ENCODE measurements around the gene DNAH8. TPM values are rescaled to one million over a fixed set of nuclear protein-coding genes. Genes with fewer than 3 reads are reported as not detected.

Gene DNAH8
- total RNA-seq, 6 experiments from 2014 or later, result not detected

DNA sequence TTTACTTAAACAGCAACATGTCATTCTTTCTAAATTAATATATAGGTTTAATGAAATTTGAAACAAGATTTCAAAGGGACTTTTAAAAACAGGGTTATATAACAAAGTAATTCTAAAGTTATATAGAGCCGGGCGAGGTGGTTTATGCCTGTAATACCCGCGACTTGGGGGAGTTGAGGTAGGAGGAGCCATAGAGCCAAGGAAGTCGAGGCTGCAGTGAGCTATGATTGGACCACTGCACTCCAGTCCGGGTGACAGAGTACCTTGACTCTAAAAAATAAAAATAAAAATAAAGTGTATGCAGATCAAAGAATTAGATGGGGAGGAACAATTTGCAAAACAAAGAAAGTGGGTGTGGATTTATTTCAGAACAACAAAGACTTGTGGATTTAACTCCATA, 182.4 kb downstream of the DNAH8 start:
- Mint-ChIP-seq H3K36me3 (ENCODE audit: low read depth) (no peaks in the 10 kb centered on the region), H3K27ac (no peak overlapping the region), H3K4me1 (ENCODE audit: low read depth) (no peaks in the 10 kb centered on the region), H3K4me3 (no peak overlapping the region), H3K27me3 (ENCODE audit: insufficient read depth) (peaks cover 3% of the 10 kb centered on the region), H3K9me3 (peaks cover 6% of the 10 kb centered on the region; the same call in 1 of the 2 replicates)
- DNase-seq, result no peak
- TF ChIP-seq, protein P1, sequence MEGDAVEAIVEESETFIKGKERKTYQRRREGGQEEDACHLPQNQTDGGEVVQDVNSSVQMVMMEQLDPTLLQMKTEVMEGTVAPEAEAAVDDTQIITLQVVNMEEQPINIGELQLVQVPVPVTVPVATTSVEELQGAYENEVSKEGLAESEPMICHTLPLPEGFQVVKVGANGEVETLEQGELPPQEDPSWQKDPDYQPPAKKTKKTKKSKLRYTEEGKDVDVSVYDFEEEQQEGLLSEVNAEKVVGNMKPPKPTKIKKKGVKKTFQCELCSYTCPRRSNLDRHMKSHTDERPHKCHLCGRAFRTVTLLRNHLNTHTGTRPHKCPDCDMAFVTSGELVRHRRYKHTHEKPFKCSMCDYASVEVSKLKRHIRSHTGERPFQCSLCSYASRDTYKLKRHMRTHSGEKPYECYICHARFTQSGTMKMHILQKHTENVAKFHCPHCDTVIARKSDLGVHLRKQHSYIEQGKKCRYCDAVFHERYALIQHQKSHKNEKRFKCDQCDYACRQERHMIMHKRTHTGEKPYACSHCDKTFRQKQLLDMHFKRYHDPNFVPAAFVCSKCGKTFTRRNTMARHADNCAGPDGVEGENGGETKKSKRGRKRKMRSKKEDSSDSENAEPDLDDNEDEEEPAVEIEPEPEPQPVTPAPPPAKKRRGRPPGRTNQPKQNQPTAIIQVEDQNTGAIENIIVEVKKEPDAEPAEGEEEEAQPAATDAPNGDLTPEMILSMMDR (IDR thresholded peaks at IDR 0.05), result no peak

DNA sequence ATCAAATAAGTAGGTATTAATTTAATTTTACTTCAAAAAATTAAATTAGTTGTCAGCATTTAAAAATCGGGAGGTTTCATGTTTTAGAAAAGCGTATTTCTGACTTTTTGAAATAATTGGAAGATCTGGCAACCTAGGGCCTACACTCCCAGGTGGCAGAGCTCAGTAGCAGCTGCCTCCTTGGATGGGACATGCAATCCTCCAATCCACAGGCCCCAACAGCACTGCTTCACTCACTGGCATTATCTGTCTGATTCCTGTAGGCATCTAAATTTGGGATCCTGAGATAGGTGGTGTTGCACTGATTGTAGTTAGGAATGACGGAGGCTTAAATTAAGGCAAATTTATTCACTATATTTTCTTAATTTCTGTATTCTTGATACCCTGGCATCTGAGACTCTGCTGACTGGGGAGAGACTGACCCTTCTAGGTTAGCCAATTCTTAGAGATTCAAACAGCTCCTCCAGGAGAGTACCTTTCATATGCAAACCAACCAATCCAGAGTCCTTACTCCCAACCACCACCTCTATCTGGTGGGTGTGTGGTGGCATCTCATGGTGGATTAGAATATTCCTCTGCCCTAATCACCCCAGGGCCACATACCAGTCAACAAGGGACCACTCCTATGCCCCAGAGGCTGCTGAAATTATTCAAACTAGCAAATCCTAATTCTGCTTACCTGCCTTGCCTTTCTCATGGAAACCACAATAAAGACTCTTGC, 186.9 kb downstream of the DNAH8 start:
- H3K4me1 Mint-ChIP-seq (ENCODE audit: low read depth), result no peaks in the 10 kb centered on the region
- TF ChIP-seq, protein P1 (IDR thresholded peaks at IDR 0.05), result no peak
- DNase-seq, result no peak
- no peak overlapping the region for H3K27ac Mint-ChIP-seq
- peaks cover 3% of the 10 kb centered on the region for H3K27me3 Mint-ChIP-seq (ENCODE audit: insufficient read depth)
- peaks cover 6% of the 10 kb centered on the region; the same call in 1 of the 2 replicates for H3K9me3 Mint-ChIP-seq
- no peaks in the 10 kb centered on the region for H3K36me3 Mint-ChIP-seq (ENCODE audit: low read depth)
- no peak overlapping the region for H3K4me3 Mint-ChIP-seq

DNA sequence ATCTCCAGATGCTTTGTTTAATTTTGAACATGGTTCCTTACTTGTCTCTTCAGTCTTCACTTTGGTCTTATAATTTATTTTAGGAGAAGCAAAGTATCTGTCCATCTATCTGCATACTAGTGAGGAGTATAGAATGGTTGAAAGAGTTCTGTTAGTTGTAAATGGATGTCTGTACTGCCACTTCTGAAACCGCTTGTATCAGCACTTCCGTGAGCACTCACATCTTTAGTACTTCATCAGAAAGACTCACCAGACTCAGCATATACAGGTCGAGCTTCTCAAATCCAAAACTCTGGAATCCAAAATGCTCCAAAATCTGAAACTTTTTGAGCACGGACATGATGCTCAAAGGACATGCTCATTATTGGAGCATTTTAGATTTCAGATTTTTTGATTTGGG, 191.5 kb downstream of the DNAH8 start:
- Mint-ChIP-seq H3K4me1 (ENCODE audit: low read depth) (no peaks in the 10 kb centered on the region), H3K27me3 (ENCODE audit: insufficient read depth) (peaks cover 2% of the 10 kb centered on the region; the same call in 1 of the 2 replicates), H3K27ac (no peak overlapping the region), H3K9me3 (peaks cover 6% of the 10 kb centered on the region; the same call in 1 of the 2 replicates), H3K4me3 (no peak overlapping the region), H3K36me3 (ENCODE audit: low read depth) (no peaks in the 10 kb centered on the region)
- no peak for DNase-seq
- TF ChIP-seq, protein P1 (IDR thresholded peaks at IDR 0.05), result no peak

DNA sequence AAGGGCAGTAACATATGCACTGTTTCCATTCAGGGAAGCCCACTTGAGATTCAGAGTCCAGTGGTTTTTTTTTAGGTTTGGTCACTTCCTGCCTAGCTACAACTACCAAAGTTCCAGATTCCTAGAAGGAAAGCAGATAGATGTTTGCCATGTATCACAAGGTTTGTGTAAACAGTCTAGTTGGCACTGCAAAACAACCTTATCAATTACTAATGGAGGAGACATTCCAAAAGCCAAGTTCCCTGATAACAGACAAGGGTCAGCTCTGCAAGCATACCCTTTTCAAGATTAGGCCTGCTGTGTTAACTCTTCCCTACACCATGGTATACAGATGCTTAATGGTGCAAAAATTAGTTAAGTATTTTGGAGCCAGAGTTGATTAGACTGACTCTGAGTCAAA, 192.2 kb downstream of the DNAH8 start:
- H3K4me1 Mint-ChIP-seq (ENCODE audit: low read depth), result no peaks in the 10 kb centered on the region
- H3K27ac Mint-ChIP-seq, result no peak overlapping the region
- H3K36me3 Mint-ChIP-seq (ENCODE audit: low read depth), result no peaks in the 10 kb centered on the region

DNA sequence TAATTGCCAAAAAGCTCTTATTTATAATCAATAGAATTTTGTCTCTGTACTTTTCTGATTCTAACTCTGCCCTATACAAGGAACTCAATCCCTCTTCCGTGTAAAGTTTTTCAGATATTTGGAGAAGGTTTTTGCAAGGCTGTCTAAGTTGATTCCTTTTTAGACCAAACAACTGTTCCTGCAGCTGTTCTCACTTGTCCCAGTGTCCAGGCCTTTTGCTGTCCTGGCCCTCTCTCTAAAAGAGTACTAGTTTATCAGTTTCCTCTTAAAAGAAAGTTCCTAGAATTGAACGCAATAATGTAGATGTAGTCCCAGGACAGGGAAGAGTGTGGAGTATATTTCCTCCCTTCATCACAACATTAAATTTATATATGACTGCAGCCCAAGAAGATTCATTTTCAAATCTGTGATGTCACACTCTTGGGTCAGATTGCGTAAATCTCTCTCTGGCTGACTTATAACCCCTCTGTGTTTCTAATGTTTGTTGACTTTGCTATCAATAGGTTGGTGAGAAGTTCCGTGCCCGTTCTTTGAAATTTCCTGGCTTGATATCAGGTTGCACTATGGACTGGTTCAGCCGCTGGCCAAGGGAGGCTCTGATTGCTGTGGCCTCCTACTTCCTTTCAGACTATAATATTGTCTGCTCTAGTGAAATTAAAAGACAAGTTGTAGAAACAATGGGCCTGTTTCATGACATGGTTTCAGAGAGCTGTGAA, 194.1 kb downstream of the DNAH8 start:
- Mint-ChIP-seq H3K27me3 (ENCODE audit: insufficient read depth) (no peaks in the 10 kb centered on the region), H3K36me3 (ENCODE audit: low read depth) (no peaks in the 10 kb centered on the region), H3K9me3 (no peaks in the 10 kb centered on the region; the same call in 1 of the 2 replicates), H3K27ac (no peak overlapping the region), H3K4me1 (ENCODE audit: low read depth) (no peaks in the 10 kb centered on the region), H3K4me3 (no peak overlapping the region)
- TF ChIP-seq, protein P1 (IDR thresholded peaks at IDR 0.05), result no peak
- no peak for DNase-seq

More for the DNA sequence above, 192.2 kb downstream of the DNAH8 start:
- TF ChIP-seq, protein P1 (IDR thresholded peaks at IDR 0.05), result no peak
- no peak overlapping the region for H3K4me3 Mint-ChIP-seq
- H3K9me3 Mint-ChIP-seq, result peaks cover 5% of the 10 kb centered on the region; the same call in 1 of the 2 replicates
- peaks cover 2% of the 10 kb centered on the region; the same call in 1 of the 2 replicates for H3K27me3 Mint-ChIP-seq (ENCODE audit: insufficient read depth)
- no peak for DNase-seq

Measured in HFFc6 (cell line).